HEK293 (cell line): ENCODE measurements around the gene AFF3.

ENCODE experiments used
- CTCF ChIA-PET: fragments of 350-600 bp; formaldehyde crosslinking; extraction: SDS; loops from one replicate; lab custom pipeline; 2021; ENCODE audit warnings: antibody characterized with exemption; lab: Yijun Ruan, JAX
- POLR2A ChIA-PET: fragments of 300-600 bp; formaldehyde crosslinking; extraction: SDS; loops from one replicate; lab custom pipeline; 2020; ENCODE audit warnings: antibody characterized with exemption, inconsistent platforms; lab: Yijun Ruan, JAX
- H3K27ac ChIP-seq: fragments of 200-500 bp; sonication (Bioruptor generic); 2 replicates; pipeline ENCODE4 v1.5.1; 2014; ENCODE audit warnings: low read depth, low read length, control low read depth, inconsistent platforms; ENCODE audit errors: extremely low read depth
- H3K36me3 ChIP-seq, 2 experiments: fragments of 200-500 bp in 1 of 2; sonication (Bioruptor generic) in 1 of 2; 1 replicate in 1 of 2; 2 replicates in 1 of 2; pipeline ENCODE4 v1.5.1; 2014 to 2017; ENCODE audit warnings: inconsistent platforms in 2 of 2, low read length in 2 of 2; ENCODE audit not compliant: control insufficient read depth in 2 of 2, insufficient read depth in 1 of 2
- H3K4me1 ChIP-seq: fragments of 200-500 bp; sonication (Bioruptor generic); 2 replicates; pipeline ENCODE4 v1.5.1; 2014; ENCODE audit warnings: mild to moderate bottlenecking, low read length, inconsistent platforms; ENCODE audit not compliant: control insufficient read depth, insufficient read depth
- H3K4me3 ChIP-seq: 2 replicates; pipeline ENCODE4 v1.5.1; 2011; ENCODE audit warnings: low read depth, mild to moderate bottlenecking, control low read depth, low read length, moderate library complexity
- H3K9me3 ChIP-seq: fragments of 200-500 bp; sonication (Bioruptor generic); 2 replicates; pipeline ENCODE4 v1.5.1; 2014; ENCODE audit warnings: low read depth, low read length, inconsistent platforms; ENCODE audit not compliant: control insufficient read depth, insufficient read depth
- BCL6B ChIP-seq: fragments of 450-650 bp; formaldehyde crosslinking; IDR thresholded peaks from 2 replicates; pipeline ENCODE4 v1.5.1; 2017; ENCODE audit warnings: missing biosample characterization, missing genetic modification characterization
- GLI2 ChIP-seq: fragments of 450-650 bp; formaldehyde crosslinking; IDR thresholded peaks from 2 replicates; pipeline ENCODE4; 2017; ENCODE audit warnings: missing biosample characterization, missing genetic modification characterization, low read depth, borderline replicate concordance
- GLIS1 ChIP-seq: fragments of 450-650 bp; formaldehyde crosslinking; IDR thresholded peaks from 2 replicates; pipeline ENCODE4 v1.5.1; 2016; ENCODE audit warnings: missing biosample characterization, missing genetic modification characterization
- IKZF3 ChIP-seq: fragments of 450-650 bp; IDR thresholded peaks from 2 replicates; pipeline ENCODE4 v1.5.0; 2018; ENCODE audit warnings: missing biosample characterization, mild to moderate bottlenecking, missing genetic modification characterization, moderate library complexity
- RBAK ChIP-seq: fragments of 450-650 bp; formaldehyde crosslinking; IDR thresholded peaks from 2 replicates; pipeline ENCODE4 v1.5.1; 2016; ENCODE audit warnings: missing biosample characterization, missing genetic modification characterization
- TCF7L2 ChIP-seq: IDR thresholded peaks from 2 replicates; pipeline ENCODE4 v1.6.1; 2011; ENCODE audit warnings: low read depth, mild to moderate bottlenecking, inconsistent platforms, low read length, moderate library complexity, borderline replicate concordance
- TRIM28 ChIP-seq: IDR thresholded peaks from 2 replicates; pipeline ENCODE4 v1.6.1; 2011; ENCODE audit warnings: low read length, control low read depth, borderline replicate concordance
- TSHZ1 ChIP-seq: fragments of 450-650 bp; formaldehyde crosslinking; IDR thresholded peaks from 2 replicates; pipeline ENCODE4 v1.5.1; 2016; ENCODE audit warnings: missing biosample characterization, missing genetic modification characterization, borderline replicate concordance
- ZBTB49 ChIP-seq: fragments of 450-650 bp; formaldehyde crosslinking; IDR thresholded peaks from 2 replicates; pipeline ENCODE4 v1.5.1; 2016; ENCODE audit warnings: missing biosample characterization, missing genetic modification characterization, low read depth
- ZBTB7A ChIP-seq: fragments of 450-650 bp; formaldehyde crosslinking; IDR thresholded peaks from 2 replicates; pipeline ENCODE4 v1.5.1; 2016; ENCODE audit warnings: low read depth, missing biosample characterization, missing genetic modification characterization
- ZFHX2 ChIP-seq: fragments of 450-650 bp; formaldehyde crosslinking; conservative IDR thresholded peaks from 2 replicates; pipeline ENCODE4 v1.5.1; 2016; ENCODE audit warnings: missing biosample characterization, missing genetic modification characterization
- ZFP37 ChIP-seq: fragments of 450-650 bp; formaldehyde crosslinking; IDR thresholded peaks from 2 replicates; pipeline ENCODE4 v1.5.1; 2016; ENCODE audit warnings: missing biosample characterization, missing genetic modification characterization
- ZNF169 ChIP-seq: fragments of 450-650 bp; formaldehyde crosslinking; IDR thresholded peaks from 2 replicates; pipeline ENCODE4 v1.5.1; 2016; ENCODE audit warnings: missing biosample characterization, missing genetic modification characterization
- ZNF274 ChIP-seq, 2 experiments: fragments of 200-500 bp in 1 of 2; fragments of 450-650 bp in 1 of 2; sonication (Bioruptor generic) in 1 of 2; formaldehyde crosslinking in 1 of 2; IDR thresholded peaks; 2 replicates each; pipeline versions ENCODE4 v1.5.1 to v1.6.1; 2014 to 2016; ENCODE audit warnings: borderline replicate concordance in 1 of 2, inconsistent platforms in 1 of 2, low read length in 1 of 2, missing biosample characterization in 1 of 2, missing genetic modification characterization in 1 of 2
- ZNF280D ChIP-seq: fragments of 450-650 bp; formaldehyde crosslinking; IDR thresholded peaks from 2 replicates; pipeline ENCODE4 v1.5.1; 2016; ENCODE audit warnings: missing biosample characterization, missing genetic modification characterization
- ZNF354C ChIP-seq: fragments of 450-650 bp; formaldehyde crosslinking; IDR thresholded peaks from 2 replicates; pipeline ENCODE4 v1.5.1; 2016; ENCODE audit warnings: missing biosample characterization, missing genetic modification characterization, low read depth, borderline replicate concordance
- ZNF366 ChIP-seq: fragments of 450-650 bp; formaldehyde crosslinking; conservative IDR thresholded peaks from 2 replicates; pipeline ENCODE4 v1.5.1; 2016; ENCODE audit warnings: missing biosample characterization, missing genetic modification characterization
- ZNF37A ChIP-seq: fragments of 450-650 bp; IDR thresholded peaks from 2 replicates; pipeline ENCODE4 v1.5.1; 2018; ENCODE audit warnings: missing biosample characterization, missing genetic modification characterization
- ZNF501 ChIP-seq: fragments of 450-650 bp; formaldehyde crosslinking; IDR thresholded peaks from 2 replicates; pipeline ENCODE4 v1.5.1; 2016; ENCODE audit warnings: missing biosample characterization, missing genetic modification characterization
- ZNF510 ChIP-seq: fragments of 450-650 bp; formaldehyde crosslinking; IDR thresholded peaks from 2 replicates; pipeline ENCODE4 v1.5.1; 2018; ENCODE audit warnings: mild to moderate bottlenecking, missing genetic modification characterization, missing biosample characterization; ENCODE audit not compliant: insufficient replicate concordance
- ZNF530 ChIP-seq: fragments of 450-650 bp; formaldehyde crosslinking; IDR thresholded peaks from 2 replicates; pipeline ENCODE4 v1.5.1; 2016; ENCODE audit warnings: low read depth, missing biosample characterization, missing genetic modification characterization
- ZNF580 ChIP-seq: fragments of 450-650 bp; formaldehyde crosslinking; IDR thresholded peaks from 2 replicates; pipeline ENCODE4 v1.5.1; 2016; ENCODE audit warnings: missing biosample characterization, missing genetic modification characterization
- ZNF596 ChIP-seq: fragments of 450-650 bp; IDR thresholded peaks from 2 replicates; pipeline ENCODE4 v1.5.0; 2018; ENCODE audit warnings: missing biosample characterization, mild to moderate bottlenecking, missing genetic modification characterization, moderate library complexity
- ZNF76 ChIP-seq: fragments of 450-650 bp; formaldehyde crosslinking; IDR thresholded peaks from 2 replicates; pipeline ENCODE4; 2016; ENCODE audit warnings: low read depth, missing biosample characterization, missing genetic modification characterization, borderline replicate concordance

AFF3 gene

GRCh38 chr2:100053087-100053885 lies 89.1 kb downstream of the AFF3 start (continued):
- TF ChIP-seq BCL6B (tag by site-specific recombination) = no peak
- no peak for TF ChIP-seq ZNF274 (IDR thresholded peaks at IDR 0.05; ENCODE audit: low read length)
- no peak for TF ChIP-seq ZNF274 (tag by site-specific recombination; IDR thresholded peaks at IDR 0.05; ENCODE audit: borderline replicate concordance)
- no peak for TF ChIP-seq ZNF366
- TF ChIP-seq ZNF169 = no peak
- no peak for TF ChIP-seq ZNF76 (tag by site-specific recombination)
- no peak for TF ChIP-seq GLIS1 (tag by site-specific recombination)
- TF ChIP-seq TRIM28 = no peak

- no peak overlapping the region for H3K27ac ChIP-seq
- ChIA-PET CTCF (no interaction called here), POLR2A (no interaction called here)
- no peaks in the 10 kb centered on the region for H3K9me3 ChIP-seq
- H3K4me3 ChIP-seq = no peak overlapping the region
- peaks cover 19% of the 10 kb centered on the region for H3K4me1 ChIP-seq
- no peaks in the 10 kb centered on the region for H3K36me3 ChIP-seq
- TF ChIP-seq ZNF580 (tag by site-specific recombination) = no peak
- no peak for TF ChIP-seq ZNF596 (tag by site-specific recombination)
- TF ChIP-seq ZBTB7A (tag by site-specific recombination) = no peak
- TF ChIP-seq ZFHX2 (tag by site-specific recombination) = no peak
- no peak for TF ChIP-seq ZNF354C
- no peak for TF ChIP-seq ZNF280D
- no peak for TF ChIP-seq ZNF530 (tag by site-specific recombination)
- TF ChIP-seq ZNF501 (tag by site-specific recombination) = no peak
- no peak for TF ChIP-seq ZNF510 (tag by site-specific recombination)
- no peak for TF ChIP-seq ZBTB49 (tag by site-specific recombination)
- TF ChIP-seq ZNF37A (tag by site-specific recombination) = no peak
- TF ChIP-seq RBAK (tag by site-specific recombination) = no peak
- TF ChIP-seq GLI2 (tag by site-specific recombination) = no peak
- no peak for TF ChIP-seq TCF7L2
- TF ChIP-seq TSHZ1 (tag by site-specific recombination) = no peak
- no peak for TF ChIP-seq IKZF3 (tag by site-specific recombination)
- TF ChIP-seq ZFP37 (tag by site-specific recombination) = no peak
These were observed 89.7 kb downstream of the AFF3 start for GRCh38 chr2:100052650-100053049.
